Thoracic aorta (tissue), 2 donors: ENCODE results near the gene TNFAIP2. TPM values are rescaled to one million over a fixed set of nuclear protein-coding genes. Genes with fewer than 3 reads are reported as not detected.
A peak's percentile ranks its signal among the peaks of the same experiment; 100 is the strongest.

Experiments used
- ATAC-seq: fragments of 150-250 bp; one replicate; pipeline ENCODE4 v1.8.0; 2017; ENCODE audit warnings: low read depth; ENCODE audit not compliant: insufficient number of reproducible peaks, low FRiP score
- DNase-seq: peaks from one replicate; pipeline ENCODE4 v3.0.0-alpha.2; 2020; ENCODE audit warnings: low spot score
- H3K27ac ChIP-seq, 2 donors: fragments of 200-600 bp; sonication (generic); 1 replicate in 1 of 2; 2 replicates in 1 of 2; pipeline ENCODE4 v1.5.1; 2016; ENCODE audit warnings: mild to moderate bottlenecking in 2 of 2, moderate library complexity in 2 of 2
- H3K27me3 ChIP-seq: fragments of 200-600 bp; sonication (generic); replicated peaks from 2 replicates; pipeline ENCODE4 v1.6.0; 2016; ENCODE audit warnings: mild to moderate bottlenecking; ENCODE audit not compliant: insufficient read depth
- H3K36me3 ChIP-seq: fragments of 200-600 bp; sonication (generic); one replicate; pipeline ENCODE4 v1.5.1; 2016
- H3K4me1 ChIP-seq, 2 donors: fragments of 200-600 bp; sonication (generic); 1 replicate in 1 of 2; 2 replicates in 1 of 2; pipeline versions ENCODE4 v1.5.1 to v1.6.0; 2016; ENCODE audit warnings: low read depth in 2 of 2, mild to moderate bottlenecking in 1 of 2; ENCODE audit not compliant: control insufficient read depth in 1 of 2
- H3K4me3 ChIP-seq: fragments of 200-600 bp; sonication (generic); 2 replicates; pipeline ENCODE4 v1.5.1; 2016; ENCODE audit warnings: mild to moderate bottlenecking
- H3K9me3 ChIP-seq: fragments of 200-600 bp; sonication (generic); 2 replicates; pipeline ENCODE4 v1.5.1; 2016
- total RNA-seq, 2 donors: library from RNA; depleted of rRNA; stranded (reverse); fragments of >200 nt; gene quantifications; one replicate each; pipeline versions ENCODE4 v1.1.0 to v1.2.3, GENCODE V29; 2016
- TF ChIP-seq, protein P1 (sequence below): fragments of 200-600 bp; sonication (generic); IDR thresholded peaks from one replicate; pipeline ENCODE4 v1.5.1; 2019; ENCODE audit warnings: antibody characterized with exemption

TNFAIP2 gene
- total RNA-seq, 2 donors from 2014 or later: 135 to 228 TPM

DNA sequence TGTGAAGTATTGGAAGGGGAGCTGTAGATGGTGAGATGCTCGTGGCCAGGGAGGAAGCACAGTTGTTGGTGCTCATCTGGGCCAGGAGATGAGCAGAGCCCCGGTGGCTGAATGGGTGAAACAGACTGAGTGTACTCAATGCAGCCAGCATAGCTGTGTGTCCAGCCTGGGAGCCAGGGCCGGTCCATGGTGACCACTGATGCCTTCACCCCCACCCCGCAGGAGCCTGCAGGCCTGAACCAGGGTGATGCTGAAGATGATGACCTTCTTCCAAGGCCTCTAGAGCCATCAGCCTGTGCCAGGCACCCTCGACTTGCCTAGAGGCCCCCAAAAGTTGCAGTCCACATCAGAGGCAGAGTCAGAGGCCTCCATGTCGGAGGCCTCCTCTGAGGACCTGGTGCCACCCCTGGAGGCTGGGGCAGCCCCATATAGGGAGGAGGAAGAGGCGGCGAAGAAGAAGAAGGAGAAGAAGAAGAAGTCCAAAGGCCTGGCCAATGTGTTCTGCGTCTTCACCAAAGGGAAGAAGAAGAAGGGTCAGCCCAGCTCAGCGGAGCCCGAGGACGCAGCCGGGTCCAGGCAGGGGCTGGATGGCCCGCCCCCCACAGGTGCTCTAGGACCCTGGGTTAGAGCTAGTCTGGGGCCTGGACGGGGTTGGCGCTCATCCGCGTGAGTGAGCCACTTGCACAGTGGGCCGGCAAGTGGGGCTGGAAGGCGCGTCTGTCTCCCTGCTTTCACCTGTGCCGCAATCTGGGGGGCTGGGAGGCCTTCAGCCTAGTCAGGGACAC is 3.0 kb downstream of the TNFAIP2 start:
- DNase-seq: no peak
- ATAC-seq: no peak
- no peaks in the 10 kb centered on the region for H3K36me3 ChIP-seq
- peaks cover 12 to 44% of the 10 kb centered on the region in 2 donors for H3K4me1 ChIP-seq
- H3K9me3 ChIP-seq: no peaks in the 10 kb centered on the region
- TF ChIP-seq, protein P1, sequence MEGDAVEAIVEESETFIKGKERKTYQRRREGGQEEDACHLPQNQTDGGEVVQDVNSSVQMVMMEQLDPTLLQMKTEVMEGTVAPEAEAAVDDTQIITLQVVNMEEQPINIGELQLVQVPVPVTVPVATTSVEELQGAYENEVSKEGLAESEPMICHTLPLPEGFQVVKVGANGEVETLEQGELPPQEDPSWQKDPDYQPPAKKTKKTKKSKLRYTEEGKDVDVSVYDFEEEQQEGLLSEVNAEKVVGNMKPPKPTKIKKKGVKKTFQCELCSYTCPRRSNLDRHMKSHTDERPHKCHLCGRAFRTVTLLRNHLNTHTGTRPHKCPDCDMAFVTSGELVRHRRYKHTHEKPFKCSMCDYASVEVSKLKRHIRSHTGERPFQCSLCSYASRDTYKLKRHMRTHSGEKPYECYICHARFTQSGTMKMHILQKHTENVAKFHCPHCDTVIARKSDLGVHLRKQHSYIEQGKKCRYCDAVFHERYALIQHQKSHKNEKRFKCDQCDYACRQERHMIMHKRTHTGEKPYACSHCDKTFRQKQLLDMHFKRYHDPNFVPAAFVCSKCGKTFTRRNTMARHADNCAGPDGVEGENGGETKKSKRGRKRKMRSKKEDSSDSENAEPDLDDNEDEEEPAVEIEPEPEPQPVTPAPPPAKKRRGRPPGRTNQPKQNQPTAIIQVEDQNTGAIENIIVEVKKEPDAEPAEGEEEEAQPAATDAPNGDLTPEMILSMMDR: no peak
- peak overlapping the region; percentile 50 for H3K4me3 ChIP-seq
- H3K27ac ChIP-seq: no peak overlapping the region
- H3K27me3 ChIP-seq: no peaks in the 10 kb centered on the region

DNA sequence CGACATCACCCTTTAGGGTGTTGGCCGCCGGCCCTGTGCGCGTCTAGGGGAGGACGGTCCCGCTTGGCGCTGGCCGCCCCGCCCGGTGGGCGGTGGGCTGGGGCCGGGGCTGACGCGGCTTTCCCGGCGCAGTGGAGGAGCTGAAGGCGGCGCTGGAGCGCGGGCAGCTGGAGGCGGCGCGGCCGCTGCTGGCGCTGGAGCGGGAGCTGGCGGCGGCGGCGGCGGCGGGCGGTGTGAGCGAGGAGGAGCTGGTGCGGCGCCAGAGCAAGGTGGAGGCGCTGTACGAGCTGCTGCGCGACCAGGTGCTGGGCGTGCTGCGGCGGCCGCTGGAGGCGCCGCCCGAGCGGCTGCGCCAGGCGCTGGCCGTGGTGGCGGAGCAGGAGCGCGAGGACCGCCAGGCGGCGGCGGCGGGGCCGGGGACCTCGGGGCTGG is 3.6 kb downstream of the TNFAIP2 start:
- Histone ChIP-seq H3K27ac (no peak overlapping the region), H3K9me3 (no peaks in the 10 kb centered on the region), H3K4me1 (peaks cover 11 to 39% of the 10 kb centered on the region in 2 donors), H3K36me3 (no peaks in the 10 kb centered on the region), H3K4me3 (peak overlapping the region; percentile 50), H3K27me3 (no peaks in the 10 kb centered on the region)
- ATAC-seq (no peak), DNase-seq (no peak)
- TF ChIP-seq, protein P1: no peak

DNA sequence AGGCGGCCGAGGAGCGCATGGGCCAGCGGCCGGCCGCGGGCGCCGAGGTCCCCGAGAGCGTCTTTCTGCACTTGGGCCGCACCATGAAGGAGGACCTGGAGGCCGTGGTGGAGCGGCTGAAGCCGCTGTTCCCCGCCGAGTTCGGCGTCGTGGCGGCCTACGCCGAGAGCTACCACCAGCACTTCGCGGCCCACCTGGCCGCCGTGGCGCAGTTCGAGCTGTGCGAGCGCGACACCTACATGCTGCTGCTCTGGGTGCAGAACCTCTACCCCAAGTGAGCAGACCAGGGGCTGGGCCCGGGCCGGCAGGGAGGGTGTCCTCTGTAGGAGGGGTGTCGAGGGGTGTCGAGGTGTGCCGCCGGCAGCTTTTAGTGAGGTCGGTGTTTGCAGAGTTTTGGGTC is 4.1 kb downstream of the TNFAIP2 start:
- TF ChIP-seq, protein P1: no peak
- Histone ChIP-seq H3K27me3 (no peaks in the 10 kb centered on the region), H3K27ac (no peak overlapping the region), H3K36me3 (no peaks in the 10 kb centered on the region), H3K4me1 (peaks cover 6 to 34% of the 10 kb centered on the region in 2 donors), H3K4me3 (peak overlapping the region; percentile 21), H3K9me3 (no peaks in the 10 kb centered on the region)
- ATAC-seq (no peak), DNase-seq (no peak)

DNA sequence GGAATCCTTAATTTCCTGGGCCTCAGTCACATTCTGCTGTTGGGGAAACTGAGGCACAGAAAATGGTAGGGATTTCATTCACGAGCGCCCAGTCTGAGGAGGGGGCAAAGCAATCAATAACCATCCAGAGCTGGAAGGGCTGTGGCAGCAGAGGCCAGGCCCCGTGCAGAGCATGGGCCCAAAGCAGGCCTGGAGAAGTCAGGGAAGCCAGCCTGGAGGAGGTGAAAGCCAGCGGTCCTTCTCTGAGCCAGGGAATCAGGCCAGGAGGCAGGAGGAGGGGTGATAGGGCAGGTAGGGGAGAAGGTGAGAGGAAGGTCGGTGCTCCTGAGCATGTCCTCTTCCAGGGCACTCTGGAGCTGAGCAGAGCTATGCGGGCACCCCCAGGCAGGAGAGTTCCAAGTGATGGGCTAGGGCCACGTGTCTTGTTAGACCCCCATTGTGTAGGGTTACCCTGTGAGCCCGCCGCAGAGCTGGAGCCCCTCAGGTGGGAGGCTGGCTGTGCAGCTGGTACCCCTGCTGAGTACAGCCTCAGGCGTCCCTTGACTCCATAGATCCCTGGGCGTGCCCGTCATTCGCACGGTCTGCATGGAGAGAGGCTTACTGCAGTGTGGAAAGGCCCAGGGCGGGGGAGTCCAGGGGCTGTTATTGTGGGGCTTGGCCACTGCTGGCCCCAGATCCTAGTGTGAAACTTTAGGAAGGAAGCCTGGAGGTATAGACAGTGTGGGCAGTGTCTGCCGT is 4.8 kb downstream of the TNFAIP2 start:
- H3K4me1 ChIP-seq: peaks cover 0 to 27% of the 10 kb centered on the region in 2 donors
- H3K27ac ChIP-seq: no peak overlapping the region
- no peaks in the 10 kb centered on the region for H3K27me3 ChIP-seq
- no peaks in the 10 kb centered on the region for H3K9me3 ChIP-seq
- H3K4me3 ChIP-seq: no peak overlapping the region
- no peaks in the 10 kb centered on the region for H3K36me3 ChIP-seq
- DNase-seq: no peak
- ATAC-seq: no peak
- TF ChIP-seq, protein P1: no peak

DNA sequence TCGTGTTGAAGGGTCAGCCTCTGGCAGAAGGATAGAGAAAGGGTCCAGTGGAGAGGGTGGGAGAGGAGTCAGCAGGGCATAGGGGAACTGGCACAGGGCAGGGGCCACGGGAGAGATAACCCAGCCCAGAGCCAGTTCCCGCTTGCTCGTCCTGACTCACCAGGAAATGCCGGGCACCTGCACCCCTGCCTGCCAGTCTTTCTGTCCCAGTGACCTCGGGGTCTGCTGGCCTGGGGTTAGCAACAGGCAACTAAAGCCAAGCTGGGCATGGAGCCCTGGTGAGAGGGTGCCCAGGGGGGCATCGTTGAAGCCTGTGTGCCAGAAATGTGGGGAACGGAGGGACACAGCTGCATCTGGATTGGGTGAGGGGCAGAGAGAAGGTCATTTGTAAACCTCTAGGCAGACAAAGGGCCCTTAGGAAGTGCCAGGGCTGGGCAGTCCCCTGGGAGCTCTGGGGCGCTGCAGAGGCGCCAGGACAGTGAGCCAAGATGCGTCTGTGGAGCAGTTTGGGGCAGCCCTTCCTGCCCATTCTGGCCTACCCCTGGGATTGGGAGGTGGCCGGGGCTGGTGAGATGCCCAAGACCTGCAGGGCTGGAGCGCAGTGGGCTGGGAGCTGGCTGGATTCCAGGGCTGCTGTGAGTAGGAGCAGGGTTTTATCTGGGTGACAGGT is 5.5 kb downstream of the TNFAIP2 start:
- no peak overlapping the region for H3K27ac ChIP-seq
- no peaks in the 10 kb centered on the region for H3K9me3 ChIP-seq
- DNase-seq (no peak), ATAC-seq (no peak)
- H3K4me1 ChIP-seq: peaks cover 0 to 23% of the 10 kb centered on the region in 2 donors
- no peak overlapping the region for H3K4me3 ChIP-seq
- TF ChIP-seq, protein P1: no peak
- no peaks in the 10 kb centered on the region for H3K36me3 ChIP-seq
- no peaks in the 10 kb centered on the region for H3K27me3 ChIP-seq
